HG03064 (cell line): Measurements from ENCODE around the gene CDH7.

Experiments used
- ATAC-seq: cut with Tn5 transposase; IDR thresholded peaks from one replicate; pipeline ENCODE4 v1.9.1; 2021; ENCODE audit warnings: low read depth; ENCODE audit not compliant: unreplicated experiment

CDH7 gene

DNA sequence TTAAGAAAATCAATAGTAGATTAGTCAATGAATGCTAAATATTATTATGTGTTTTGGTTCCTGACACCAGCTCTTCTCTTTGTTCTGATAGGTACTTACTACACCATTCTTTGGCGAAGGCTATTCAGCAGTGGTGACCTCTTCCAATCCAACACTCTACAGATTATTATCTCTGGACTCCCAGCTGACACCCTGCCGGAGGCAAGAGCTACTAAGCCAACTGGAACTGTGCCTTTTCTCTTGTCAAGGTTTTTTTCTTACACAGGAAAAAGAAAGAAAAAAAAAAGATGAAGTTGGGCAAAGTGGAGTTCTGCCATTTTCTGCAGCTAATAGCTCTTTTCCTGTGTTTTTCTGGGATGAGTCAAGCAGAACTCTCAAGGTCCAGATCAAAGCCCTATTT is 11.7 kb downstream of the CDH7 start:
- ATAC-seq = no peak

- no peak for ATAC-seq
Observed at GRCh38 chr18:65767406-65767805, 16.6 kb downstream of the CDH7 start.

- ATAC-seq = no peak
Observed at GRCh38 chr18:65768120-65768778, 17.4 kb downstream of the CDH7 start.

- no peak for ATAC-seq
Observed at GRCh38 chr18:65769652-65770051, 18.8 kb downstream of the CDH7 start.

DNA sequence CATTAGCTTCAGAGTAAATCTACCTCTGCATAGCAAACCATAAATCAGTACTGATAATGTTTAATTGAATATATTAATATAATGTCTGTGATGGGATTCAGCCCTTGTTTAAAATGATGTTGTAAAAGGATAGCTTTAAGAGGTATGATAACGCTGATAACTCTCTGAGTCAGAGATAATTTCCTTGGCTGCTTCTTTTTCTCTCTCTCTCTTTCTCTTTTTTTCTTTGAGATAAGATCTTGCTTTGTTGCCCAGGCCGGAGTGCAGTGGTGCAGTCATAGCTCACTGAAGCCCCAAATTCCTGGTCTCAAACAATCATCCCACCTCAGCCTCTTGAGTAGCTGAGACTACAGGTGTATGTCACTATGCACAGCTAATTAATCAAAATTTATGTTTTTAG is 35.7 kb downstream of the CDH7 start:
- ATAC-seq = no peak

- ATAC-seq = no peak
Observed at GRCh38 chr18:65788373-65788772, 37.6 kb downstream of the CDH7 start.

GRCh38 chr18:65790604-65791003 is 39.8 kb downstream of the CDH7 start:
- ATAC-seq = no peak

GRCh38 chr18:65791719-65792118 is 40.9 kb downstream of the CDH7 start:
- no peak for ATAC-seq

DNA sequence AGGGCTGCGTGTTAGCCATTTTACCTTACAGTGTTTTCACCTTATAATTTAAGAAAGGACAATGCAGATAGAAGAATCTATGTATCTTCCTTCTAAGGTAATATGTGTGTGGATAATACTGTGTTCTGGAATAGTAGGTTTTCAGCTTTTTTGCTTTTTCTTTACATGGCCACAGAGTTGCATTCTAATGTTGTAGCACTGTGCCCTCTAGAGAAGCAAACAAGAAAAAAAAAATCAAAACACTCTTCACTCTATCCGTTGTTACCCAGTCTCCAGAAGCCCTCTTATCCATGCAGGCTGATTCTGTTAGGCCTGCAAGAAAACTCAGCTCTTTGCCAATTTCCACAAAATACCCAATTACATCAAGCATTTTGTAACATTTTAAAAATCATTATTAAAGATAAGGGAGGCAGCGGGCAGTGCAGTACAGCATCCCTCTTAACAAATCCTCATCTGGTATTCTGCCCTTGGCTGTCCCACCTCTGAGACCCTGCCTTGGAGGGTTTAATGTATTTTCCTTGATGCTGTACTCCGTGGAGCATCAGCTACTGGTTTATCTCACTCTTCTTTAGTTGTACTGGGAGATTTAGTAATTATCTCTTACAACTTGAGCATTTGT is 41.8 kb downstream of the CDH7 start:
- no peak for ATAC-seq

DNA sequence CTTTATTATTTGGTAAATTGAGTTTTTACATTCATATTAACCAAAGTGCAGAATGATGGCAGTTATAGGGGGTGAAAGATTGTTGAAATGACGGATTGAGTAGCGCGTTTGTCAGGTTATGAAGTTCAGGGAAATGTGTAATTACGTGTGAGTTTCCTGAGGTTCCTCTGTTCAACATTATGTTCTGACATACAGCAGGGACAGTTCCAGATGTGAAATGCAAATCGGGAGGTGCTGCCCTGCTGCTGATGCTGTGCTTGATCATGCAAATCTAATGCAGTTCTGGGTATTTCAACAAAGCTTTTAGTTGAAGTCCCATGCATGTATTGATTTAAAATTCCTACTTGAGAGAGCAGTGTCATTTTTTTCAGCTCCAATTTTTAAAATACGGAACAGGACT is 57.9 kb downstream of the CDH7 start:
- ATAC-seq = no peak

DNA sequence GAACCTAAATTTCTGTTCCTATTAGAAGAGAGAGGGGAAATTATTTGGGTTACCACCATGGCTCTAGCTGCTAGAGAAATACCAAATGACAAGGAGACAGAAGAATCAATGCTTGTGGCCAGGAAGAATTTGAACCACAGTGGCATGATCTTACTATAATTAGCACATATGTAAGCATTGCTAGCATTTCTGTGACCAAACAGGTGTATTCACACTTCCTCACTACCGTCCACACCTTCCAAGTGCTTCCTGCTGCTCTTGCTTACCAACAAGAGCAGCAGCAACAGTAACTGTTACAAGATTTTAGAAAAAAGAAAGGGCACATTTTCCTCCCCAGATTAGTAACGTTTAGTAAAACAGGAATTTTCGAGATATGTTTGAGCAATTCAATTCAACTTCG is 60.5 kb downstream of the CDH7 start:
- ATAC-seq = no peak

- no peak for ATAC-seq
Observed at GRCh38 chr18:65815506-65815905, 64.7 kb downstream of the CDH7 start.

- ATAC-seq = no peak
Observed at GRCh38 chr18:65817178-65817577, 66.4 kb downstream of the CDH7 start.

GRCh38 chr18:65821911-65822310 is 71.1 kb downstream of the CDH7 start:
- ATAC-seq = no peak

DNA sequence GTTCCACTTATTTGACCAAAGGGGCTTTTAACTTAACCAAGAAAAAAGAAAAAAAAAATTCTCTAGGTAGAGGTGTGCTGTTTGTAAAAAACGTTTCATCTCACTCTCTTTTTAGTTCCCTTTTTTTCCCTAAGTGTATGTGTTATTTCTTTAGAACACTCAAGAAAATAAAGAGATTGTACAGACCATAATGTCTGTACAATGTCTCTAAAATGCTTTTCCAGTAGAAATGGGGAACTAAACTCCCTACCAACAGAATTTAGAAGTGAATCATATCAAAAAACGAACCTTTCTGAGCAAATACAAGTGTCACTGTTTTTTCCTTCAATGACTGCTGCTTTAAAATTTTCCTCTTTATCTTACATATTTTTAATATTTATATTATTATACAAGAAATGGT is 72.0 kb downstream of the CDH7 start:
- ATAC-seq = no peak

DNA sequence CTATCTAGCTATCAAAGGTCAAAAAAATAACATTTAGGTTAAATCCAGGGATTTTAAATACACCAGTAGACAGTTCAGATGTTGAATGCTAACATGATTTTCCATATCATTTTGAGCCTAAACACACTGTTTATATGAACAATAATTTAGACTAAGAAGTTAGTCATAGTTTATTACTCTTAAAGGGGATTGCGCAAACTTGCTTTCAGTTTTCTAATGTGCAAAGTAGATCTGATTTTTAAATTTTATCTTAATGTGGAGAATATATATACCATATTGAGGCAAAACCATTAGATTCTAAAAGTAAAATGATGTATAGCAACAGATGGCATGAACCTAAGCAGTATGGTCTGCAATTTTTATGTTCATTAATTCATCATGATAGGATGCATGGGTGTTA is 76.6 kb downstream of the CDH7 start:
- no peak for ATAC-seq

- ATAC-seq = no peak
Observed at GRCh38 chr18:65835881-65836280, 85.1 kb downstream of the CDH7 start.

GRCh38 chr18:65846107-65846506 is 95.3 kb downstream of the CDH7 start:
- ATAC-seq = no peak

DNA sequence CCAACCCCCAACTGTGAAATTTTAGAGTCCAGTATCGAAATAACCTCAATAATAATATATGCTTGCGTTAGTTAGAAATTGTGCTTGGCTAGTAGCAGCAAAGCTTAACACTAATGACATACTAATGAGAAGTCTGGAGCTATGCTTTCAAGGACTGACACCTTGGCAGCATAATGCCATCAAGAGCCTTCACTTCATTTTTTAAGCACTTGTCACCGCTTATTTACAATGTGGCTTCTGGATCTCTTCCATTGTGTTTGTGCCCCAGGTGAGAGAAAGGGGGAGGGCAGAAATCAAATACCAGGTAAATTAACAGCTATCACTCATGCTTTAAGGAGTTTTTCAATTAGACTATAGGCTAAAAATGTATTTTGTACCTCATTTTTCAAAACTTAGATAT is 101.5 kb downstream of the CDH7 start:
- ATAC-seq = no peak

DNA sequence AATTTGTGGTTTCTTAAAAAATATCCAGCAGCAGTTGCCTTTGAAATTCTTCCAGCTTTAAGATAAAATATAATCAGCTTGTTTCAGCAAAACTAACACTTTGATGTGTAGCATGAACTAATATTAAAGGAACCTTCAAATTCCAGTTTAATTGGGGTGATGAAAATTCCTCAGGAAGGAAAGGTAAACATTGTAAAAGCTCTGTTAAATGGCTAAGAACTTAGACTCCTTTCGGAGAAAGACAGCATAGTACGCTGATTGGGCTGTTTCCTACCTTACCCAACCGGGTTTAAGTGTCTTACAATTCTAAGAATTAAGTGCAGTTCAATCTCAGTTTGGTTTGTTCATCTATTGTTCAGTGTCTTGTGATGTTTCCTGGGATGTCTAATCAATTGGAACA is 108.3 kb downstream of the CDH7 start:
- ATAC-seq = no peak

DNA sequence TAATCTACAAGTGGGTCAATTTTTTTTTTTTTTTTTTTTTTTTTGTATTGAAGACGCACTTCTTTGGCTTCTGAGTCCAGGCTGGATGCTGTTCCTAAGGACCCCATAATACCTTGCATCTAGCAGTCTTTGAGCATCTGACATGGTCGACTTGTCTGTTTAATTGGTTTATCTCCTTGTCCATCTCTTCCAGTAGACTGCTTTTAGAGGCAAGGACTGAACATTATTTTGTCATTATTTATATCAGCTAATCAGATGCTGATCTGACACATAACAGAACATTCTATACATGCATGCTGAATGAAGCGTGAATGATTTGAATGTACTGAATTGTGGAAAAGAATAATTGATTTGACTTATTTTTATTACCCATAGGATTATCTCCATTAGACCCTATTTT is 118.7 kb downstream of the CDH7 start:
- no peak for ATAC-seq

- no peak for ATAC-seq
Observed at GRCh38 chr18:65876310-65876709, 125.5 kb downstream of the CDH7 start.

DNA sequence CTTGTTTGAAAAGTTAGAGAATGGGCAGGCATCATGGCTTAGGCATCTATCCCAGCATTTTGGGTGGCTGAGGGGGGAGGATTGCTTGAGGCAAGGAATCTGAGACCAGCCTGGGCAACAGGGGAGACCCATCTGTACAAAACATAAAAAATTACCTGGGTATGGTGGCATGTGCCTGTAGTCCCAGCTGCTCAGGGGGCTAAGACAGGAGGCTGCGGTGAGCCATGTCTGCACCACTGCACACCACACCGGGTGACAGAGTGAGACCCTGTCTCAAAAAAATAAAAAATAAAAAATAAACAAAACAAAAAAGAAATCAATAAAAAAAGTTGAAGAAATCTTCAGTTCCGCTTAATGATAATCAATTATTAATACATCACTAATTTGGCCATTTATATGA is 146.5 kb downstream of the CDH7 start:
- no peak for ATAC-seq
